Astrocyte of the spinal cord (primary cell): ENCODE data around the gene PKN1.

ENCODE experiments used
- DNase-seq: peaks from one replicate; pipeline ENCODE4 v3.0.0; 2011; ENCODE audit warnings: low read depth, low spot score
- H3K4me3 ChIP-seq: 2 replicates; pipeline ENCODE4 v1.5.1; 2011; ENCODE audit warnings: low read depth, mild to moderate bottlenecking, low read length, moderate library complexity
- in situ Hi-C: cut with HindIII; loops from 2 replicates; pipeline ENCODE4 v1.10.0; 2017; ENCODE audit warnings: low sequenced_read_pairs
- TF ChIP-seq, protein P1 (sequence below): IDR thresholded peaks from 2 replicates; pipeline ENCODE4 v1.5.1; 2012; ENCODE audit warnings: low read depth, mild to moderate bottlenecking, low read length, inconsistent platforms

PKN1 gene

DNA sequence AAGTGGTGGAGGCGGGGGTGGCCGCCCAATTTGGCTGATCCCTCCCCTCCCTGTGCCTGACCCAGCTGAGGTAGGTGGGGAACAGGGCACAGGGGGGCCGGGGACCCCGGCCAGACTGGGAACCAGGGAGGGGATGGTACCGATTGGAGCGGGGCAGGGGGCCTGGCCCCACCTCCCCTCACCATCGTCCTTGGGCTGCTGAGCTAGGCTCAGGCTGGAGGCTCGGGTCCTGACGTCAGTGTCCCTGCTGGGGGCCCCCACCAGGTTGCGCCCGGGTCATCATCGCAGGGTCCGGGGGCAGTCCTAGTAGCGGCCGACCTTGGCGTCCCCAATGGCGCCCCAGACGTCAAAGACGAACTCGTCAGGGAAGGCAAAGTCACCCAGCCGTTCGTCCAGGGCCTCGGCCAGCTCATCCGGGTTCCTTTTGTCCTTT is 45.0 kb downstream of the PKN1 start:
- in situ Hi-C loops, result no loop called here
- H3K4me3 ChIP-seq, result no peak overlapping the region
- no peak for DNase-seq
- TF ChIP-seq, protein P1, sequence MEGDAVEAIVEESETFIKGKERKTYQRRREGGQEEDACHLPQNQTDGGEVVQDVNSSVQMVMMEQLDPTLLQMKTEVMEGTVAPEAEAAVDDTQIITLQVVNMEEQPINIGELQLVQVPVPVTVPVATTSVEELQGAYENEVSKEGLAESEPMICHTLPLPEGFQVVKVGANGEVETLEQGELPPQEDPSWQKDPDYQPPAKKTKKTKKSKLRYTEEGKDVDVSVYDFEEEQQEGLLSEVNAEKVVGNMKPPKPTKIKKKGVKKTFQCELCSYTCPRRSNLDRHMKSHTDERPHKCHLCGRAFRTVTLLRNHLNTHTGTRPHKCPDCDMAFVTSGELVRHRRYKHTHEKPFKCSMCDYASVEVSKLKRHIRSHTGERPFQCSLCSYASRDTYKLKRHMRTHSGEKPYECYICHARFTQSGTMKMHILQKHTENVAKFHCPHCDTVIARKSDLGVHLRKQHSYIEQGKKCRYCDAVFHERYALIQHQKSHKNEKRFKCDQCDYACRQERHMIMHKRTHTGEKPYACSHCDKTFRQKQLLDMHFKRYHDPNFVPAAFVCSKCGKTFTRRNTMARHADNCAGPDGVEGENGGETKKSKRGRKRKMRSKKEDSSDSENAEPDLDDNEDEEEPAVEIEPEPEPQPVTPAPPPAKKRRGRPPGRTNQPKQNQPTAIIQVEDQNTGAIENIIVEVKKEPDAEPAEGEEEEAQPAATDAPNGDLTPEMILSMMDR, result no peak

GRCh38 chr19:14479309-14479974 is 46.3 kb downstream of the PKN1 start:
- no peak for DNase-seq
- in situ Hi-C loops, result no loop called here
- TF ChIP-seq, protein P1, result no peak
- no peak overlapping the region for H3K4me3 ChIP-seq

DNA sequence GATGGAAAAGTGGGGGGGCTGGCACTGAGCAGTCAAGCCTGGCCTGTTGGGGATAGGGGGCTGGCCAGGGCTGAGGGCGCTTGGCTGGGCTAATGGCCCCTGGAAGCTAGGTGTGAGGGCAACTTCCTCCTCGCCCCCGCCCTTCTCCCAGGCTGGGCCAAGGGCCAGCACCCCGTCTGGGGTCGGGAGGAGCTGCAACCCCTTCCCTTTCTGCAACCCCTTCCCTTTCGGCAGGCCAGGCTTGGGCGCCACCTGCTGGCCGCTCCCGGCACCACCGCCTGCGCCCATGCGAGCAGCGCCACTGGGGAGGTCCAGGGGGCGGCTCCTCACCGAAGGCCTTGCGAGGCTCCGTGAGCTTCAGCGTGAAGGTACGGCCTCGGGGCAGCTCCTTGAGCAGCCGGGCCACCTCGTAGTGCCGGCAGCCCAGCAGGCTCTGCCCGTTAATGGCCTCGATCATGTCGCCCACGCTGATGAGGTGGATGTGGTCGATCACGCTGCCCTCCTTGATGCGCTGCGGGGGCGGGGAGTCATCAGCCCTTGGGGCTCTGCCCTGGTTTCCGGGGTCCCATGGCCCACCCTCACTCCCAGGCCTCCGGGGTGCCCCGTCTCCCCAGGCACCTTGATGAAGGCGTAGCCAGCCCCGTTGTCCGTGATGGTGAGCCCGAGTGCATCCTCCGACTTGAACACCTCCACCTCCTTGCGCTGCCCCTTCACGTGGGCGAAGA is 47.0 kb downstream of the PKN1 start:
- TF ChIP-seq, protein P1, result peak; percentile 85
- no peak overlapping the region for H3K4me3 ChIP-seq
- in situ Hi-C loops, result no loop called here
- no peak for DNase-seq

- DNase-seq, result peak; percentile 50
- TF ChIP-seq, protein P1, result no peak
- H3K4me3 ChIP-seq, result no peak overlapping the region
- in situ Hi-C loops, result no loop called here
These were observed 47.6 kb downstream of the PKN1 start for GRCh38 chr19:14480700-14481079.

DNA sequence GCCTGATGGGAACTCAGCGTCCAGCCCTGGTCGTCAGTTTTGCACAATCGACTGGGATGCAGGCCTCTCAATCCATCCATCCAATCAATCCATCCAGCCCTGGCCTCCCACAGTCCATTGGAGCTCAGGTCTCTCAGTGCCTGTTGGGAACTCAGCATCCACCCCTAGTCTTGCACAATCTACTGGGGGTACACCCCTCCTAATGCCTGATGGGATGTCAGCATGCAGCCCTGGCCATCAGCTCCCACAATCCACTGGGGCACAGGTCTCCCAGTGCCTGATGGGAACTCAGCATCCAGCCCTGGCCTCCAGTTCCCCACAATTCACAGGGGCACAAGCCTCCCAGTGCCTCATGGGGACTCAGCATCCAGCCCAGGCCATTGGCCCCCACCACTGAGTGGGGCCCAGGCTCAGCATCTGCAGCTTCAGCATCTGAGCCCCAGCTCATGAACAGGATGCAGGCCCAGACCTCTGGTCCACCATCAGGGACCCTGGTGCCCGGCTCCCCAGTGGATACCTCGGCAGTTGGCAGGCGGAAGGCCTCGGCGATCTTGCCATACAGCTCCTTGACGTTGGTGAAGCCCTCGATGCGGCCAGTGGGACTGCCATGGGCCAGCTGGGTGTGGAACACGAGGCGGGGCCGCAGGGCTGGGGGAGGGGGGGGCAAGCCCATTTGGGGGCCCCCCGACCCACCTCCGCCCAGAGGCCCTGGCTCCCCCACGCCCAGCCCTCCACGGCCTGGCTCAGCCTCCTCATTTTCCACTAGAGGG is 49.3 kb downstream of the PKN1 start:
- DNase-seq, result no peak
- TF ChIP-seq, protein P1, result no peak
- in situ Hi-C loops, result no loop called here
- H3K4me3 ChIP-seq, result no peak overlapping the region

DNA sequence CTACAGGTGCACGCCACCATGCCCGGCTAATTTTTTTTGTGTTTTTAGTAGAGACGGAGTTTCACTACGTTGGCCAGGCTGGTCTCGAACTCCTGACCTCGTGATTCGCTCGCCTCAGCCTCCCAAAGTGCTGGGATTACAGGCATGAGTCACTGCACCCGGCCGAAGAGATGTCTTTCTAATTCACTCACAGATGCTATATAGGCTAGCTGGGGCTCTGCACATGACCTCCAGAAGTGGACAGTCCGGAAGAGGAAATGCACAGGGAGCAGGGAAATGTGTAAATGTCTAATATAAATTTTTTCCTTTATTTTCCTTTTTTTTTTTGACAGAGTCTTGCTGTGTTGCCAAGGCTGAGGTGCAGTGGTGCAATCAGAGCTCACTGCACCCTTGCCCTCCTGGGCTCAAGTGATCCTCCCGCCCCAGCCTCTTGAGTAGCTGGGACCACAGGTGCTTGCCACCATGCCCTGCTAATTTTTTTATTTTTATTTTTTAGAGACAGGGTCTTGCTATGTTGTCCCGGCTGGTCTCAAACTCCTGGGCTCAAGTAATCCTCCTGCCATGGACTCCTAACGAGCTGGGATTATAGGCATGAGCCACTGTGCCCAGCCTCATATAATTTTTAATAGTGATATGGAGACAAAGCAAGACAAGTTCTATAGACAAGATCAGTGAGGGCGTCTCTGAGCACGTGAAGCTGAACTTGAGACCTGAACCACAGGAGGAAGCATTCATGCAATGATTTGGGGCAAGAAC is 54.4 kb downstream of the PKN1 start:
- no peak for DNase-seq
- in situ Hi-C loops, result no loop called here
- TF ChIP-seq, protein P1, result no peak
- no peak overlapping the region for H3K4me3 ChIP-seq
